Suprapubic skin (tissue), 4 donors: ENCODE data around the gene LIN28A. TPM values are rescaled to one million over a fixed set of nuclear protein-coding genes. Genes with fewer than 3 reads are reported as not detected.

Experiments used
- DNase-seq, 2 donors: peaks; one replicate each; pipeline ENCODE4 v3.0.0-alpha.2; 2019; ENCODE audit warnings: low spot score in 2 of 2
- H3K27ac ChIP-seq: fragments of 200-600 bp; sonication (generic); one replicate; pipeline ENCODE4 v1.5.1; 2019
- H3K27me3 ChIP-seq: fragments of 200-600 bp; sonication (generic); one replicate; pipeline ENCODE4 v1.5.1; 2019
- H3K36me3 ChIP-seq: fragments of 200-600 bp; sonication (generic); one replicate; pipeline ENCODE4 v1.5.1; 2019
- H3K4me1 ChIP-seq: fragments of 200-600 bp; sonication (generic); one replicate; pipeline ENCODE4 v1.5.1; 2019
- H3K4me3 ChIP-seq: fragments of 200-600 bp; sonication (generic); one replicate; pipeline ENCODE4 v1.5.1; 2019; ENCODE audit warnings: mild to moderate bottlenecking
- H3K9me3 ChIP-seq: fragments of 200-600 bp; sonication (generic); one replicate; pipeline ENCODE4 v1.5.1; 2019
- EP300 ChIP-seq: sonication (generic); formaldehyde crosslinking; IDR thresholded peaks from one replicate; pipeline ENCODE4 v1.6.1; 2017; ENCODE audit warnings: antibody characterized with exemption
- POLR2A ChIP-seq, 2 donors: fragments of 450-650 bp; IDR thresholded peaks; one replicate each; pipeline ENCODE4 v1.6.1; 2017; ENCODE audit warnings: antibody characterized with exemption in 2 of 2, mild to moderate bottlenecking in 2 of 2, moderate library complexity in 2 of 2
- POLR2AphosphoS5 ChIP-seq, 3 donors: sonication (generic); formaldehyde crosslinking; IDR thresholded peaks; one replicate each; pipeline ENCODE4 v1.6.1; 2017; ENCODE audit warnings: antibody characterized with exemption in 3 of 3
- WGBS: methylation state at CpG from one replicate; pipeline ENCODE4 v1.1.5; 2018; 5-methylcytosine and 5-hydroxymethylcytosine counted together
- total RNA-seq, 4 donors: library from RNA; depleted of rRNA; stranded (reverse); fragments of >200 nt; gene quantifications; one replicate each; pipeline ENCODE4 v1.1.0, GENCODE V29; 2016
- TF ChIP-seq, protein P1 (sequence below), 2 donors: fragments of 200-600 bp in 1 of 2; fragments of 450-650 bp in 1 of 2; sonication (generic) in 1 of 2; IDR thresholded peaks; one replicate each; pipeline ENCODE4 v1.5.1; 2016 to 2019; ENCODE audit warnings: antibody characterized with exemption in 2 of 2, mild to moderate bottlenecking in 1 of 2, moderate library complexity in 1 of 2

LIN28A gene
- total RNA-seq, 4 donors from 2014 or later = not detected

DNA sequence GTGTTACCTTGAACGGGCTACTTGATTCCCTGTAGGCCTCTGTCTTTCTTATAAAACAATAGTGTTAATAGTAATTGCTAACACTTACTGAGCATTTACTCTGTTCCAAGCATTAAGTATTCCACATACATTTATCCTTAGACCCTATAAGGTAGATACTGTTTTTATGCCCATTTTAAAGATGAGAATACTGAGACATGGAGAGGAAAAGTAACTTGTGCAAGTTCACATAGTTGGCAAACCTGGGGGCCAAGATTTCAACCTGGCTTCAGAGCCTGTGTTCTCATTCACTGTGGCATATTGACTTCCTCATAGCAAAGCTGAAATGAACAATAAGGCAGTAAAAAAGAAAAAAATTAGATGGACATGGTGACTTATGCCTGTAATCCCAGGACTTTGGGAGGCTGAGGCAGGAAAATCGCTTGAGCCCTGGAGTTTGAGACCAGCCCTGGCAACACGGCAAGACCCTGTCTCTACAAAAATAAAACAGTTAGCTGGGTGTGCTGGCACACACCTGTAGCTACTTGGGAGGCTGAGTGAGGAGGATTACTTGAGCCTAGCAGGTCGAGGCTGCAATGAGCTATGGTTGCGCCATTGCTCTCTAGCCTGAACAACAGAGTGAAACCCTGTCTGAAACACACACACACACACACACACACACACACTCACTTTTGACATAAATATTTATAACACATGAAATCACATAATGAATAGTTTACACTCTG is 42.0 kb downstream of the LIN28A start:
- Histone ChIP-seq H3K27me3 (no peaks in the 10 kb centered on the region), H3K27ac (no peak overlapping the region), H3K4me3 (no peak overlapping the region), H3K9me3 (no peaks in the 10 kb centered on the region), H3K4me1 (no peaks in the 10 kb centered on the region), H3K36me3 (peaks cover 66% of the 10 kb centered on the region)
- WGBS = 93% methylated on average over 5 of the region's 5 CpGs
- TF ChIP-seq EP300 (no peak), POLR2A (IDR thresholded peaks at IDR 0.05) (no peak)
- no peak for DNase-seq

DNA sequence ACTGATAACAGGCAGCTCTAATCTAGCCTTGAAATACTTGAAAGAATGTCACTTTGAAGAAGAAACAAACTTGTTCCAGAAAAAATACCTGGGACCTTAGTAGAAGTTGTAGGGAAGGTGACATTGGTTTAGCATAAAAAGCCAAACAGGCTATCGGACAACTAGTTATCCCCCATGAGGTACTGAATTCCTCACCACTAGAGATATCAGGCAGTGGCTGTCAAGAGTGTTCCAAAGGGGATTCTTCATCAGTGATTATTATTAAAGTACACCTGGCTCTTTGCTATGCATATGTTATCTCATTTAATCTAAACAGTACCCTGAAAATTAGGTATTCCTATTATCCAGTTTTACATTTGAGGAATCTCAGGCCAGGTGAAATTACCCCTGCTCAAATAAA is 48.5 kb downstream of the LIN28A start:
- Histone ChIP-seq H3K9me3 (no peaks in the 10 kb centered on the region), H3K27ac (no peak overlapping the region), H3K4me3 (no peak overlapping the region), H3K4me1 (no peaks in the 10 kb centered on the region), H3K27me3 (no peaks in the 10 kb centered on the region), H3K36me3 (peaks cover 53% of the 10 kb centered on the region)
- no peak for TF ChIP-seq EP300
- no peak for TF ChIP-seq POLR2AphosphoS5 (IDR thresholded peaks at IDR 0.05)
- WGBS = 87% methylated on average over 1 of the region's 1 CpG
- no peak for DNase-seq

DNA sequence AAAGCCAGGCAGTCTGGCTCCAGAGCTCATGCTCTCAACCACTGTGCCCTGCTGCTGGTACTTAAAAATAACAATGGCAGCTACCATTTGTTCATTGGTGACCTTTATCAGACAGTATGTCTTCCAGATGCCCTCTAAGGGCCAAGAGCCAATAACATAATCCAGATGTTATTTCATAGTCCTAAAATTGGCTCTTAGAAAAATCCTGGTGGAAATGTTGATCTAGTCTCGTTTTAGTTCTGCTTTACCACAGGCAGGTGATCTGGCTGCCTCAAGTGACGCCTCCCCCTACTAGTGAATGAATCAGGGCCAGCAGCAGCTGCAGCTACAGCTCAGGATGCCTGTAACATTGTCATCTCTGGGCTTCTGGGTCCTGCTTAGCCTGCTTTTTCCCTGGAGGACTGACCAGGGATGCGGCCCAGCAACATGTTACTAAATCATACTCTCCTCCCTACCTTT is 49.0 kb downstream of the LIN28A start:
- peaks cover 53% of the 10 kb centered on the region for H3K36me3 ChIP-seq

DNA sequence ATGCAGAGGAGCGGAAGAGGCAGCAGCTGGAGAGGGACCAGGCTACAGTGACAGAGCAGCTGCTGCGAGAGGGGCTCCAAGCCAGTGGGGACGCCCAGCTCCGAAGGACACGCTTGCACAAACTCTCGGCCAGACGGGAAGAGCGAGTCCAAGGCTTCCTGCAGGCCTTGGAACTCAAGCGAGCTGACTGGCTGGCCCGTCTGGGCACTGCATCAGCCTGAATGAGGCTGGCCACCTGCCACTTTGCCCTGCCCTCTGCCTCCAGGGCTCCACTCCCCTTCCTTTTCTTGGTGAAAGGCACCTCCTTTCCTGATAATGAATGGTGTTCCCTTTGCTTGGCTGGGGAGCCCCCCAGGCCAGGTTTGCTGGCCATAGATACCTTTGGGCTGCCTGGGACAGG is 58.3 kb downstream of the LIN28A start:
- no peak overlapping the region for H3K4me3 ChIP-seq
- no peak overlapping the region for H3K27ac ChIP-seq
- peaks cover 38% of the 10 kb centered on the region for H3K36me3 ChIP-seq
- TF ChIP-seq EP300 (no peak), POLR2AphosphoS5 (IDR thresholded peaks at IDR 0.05) (no peak)
- peak in 1 of 2 donors; percentile 66 for DNase-seq
- no peaks in the 10 kb centered on the region for H3K9me3 ChIP-seq
- 30% methylated on average over 10 of the region's 10 CpGs for WGBS
- H3K27me3 ChIP-seq = no peaks in the 10 kb centered on the region
- H3K4me1 ChIP-seq = peaks cover 46% of the 10 kb centered on the region

More for the DNA sequence above, 49.0 kb downstream of the LIN28A start:
- Histone ChIP-seq H3K9me3 (no peaks in the 10 kb centered on the region), H3K4me3 (no peak overlapping the region), H3K4me1 (no peaks in the 10 kb centered on the region), H3K27me3 (no peaks in the 10 kb centered on the region), H3K27ac (no peak overlapping the region)
- DNase-seq = no peak
- WGBS = 74% methylated on average over 3 of the region's 3 CpGs
- no peak for TF ChIP-seq POLR2AphosphoS5 (IDR thresholded peaks at IDR 0.05)
- no peak for TF ChIP-seq EP300
- TF ChIP-seq, protein P1, sequence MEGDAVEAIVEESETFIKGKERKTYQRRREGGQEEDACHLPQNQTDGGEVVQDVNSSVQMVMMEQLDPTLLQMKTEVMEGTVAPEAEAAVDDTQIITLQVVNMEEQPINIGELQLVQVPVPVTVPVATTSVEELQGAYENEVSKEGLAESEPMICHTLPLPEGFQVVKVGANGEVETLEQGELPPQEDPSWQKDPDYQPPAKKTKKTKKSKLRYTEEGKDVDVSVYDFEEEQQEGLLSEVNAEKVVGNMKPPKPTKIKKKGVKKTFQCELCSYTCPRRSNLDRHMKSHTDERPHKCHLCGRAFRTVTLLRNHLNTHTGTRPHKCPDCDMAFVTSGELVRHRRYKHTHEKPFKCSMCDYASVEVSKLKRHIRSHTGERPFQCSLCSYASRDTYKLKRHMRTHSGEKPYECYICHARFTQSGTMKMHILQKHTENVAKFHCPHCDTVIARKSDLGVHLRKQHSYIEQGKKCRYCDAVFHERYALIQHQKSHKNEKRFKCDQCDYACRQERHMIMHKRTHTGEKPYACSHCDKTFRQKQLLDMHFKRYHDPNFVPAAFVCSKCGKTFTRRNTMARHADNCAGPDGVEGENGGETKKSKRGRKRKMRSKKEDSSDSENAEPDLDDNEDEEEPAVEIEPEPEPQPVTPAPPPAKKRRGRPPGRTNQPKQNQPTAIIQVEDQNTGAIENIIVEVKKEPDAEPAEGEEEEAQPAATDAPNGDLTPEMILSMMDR (IDR thresholded peaks at IDR 0.05) = no peak
- no peak for TF ChIP-seq POLR2A (IDR thresholded peaks at IDR 0.05)

DNA sequence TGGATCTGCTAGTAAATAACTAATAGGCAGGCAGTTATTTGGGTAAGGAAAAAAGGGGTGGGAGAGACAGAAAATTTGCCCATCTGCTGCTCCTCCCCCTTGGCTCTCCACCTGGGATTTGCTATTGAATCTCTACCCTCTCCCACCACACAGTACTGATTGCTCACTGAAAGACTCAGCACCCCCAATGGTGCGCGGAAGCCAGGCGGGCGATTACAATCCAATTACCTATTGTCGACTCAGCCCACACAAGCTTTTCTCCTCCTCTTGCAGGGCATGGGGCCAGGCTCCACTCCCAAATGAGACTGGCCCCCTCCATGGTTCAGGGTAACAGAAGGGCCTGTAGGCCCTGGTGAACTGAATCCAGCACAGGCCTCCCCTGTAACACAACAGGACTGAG is 58.9 kb downstream of the LIN28A start:
- no peak overlapping the region for H3K4me3 ChIP-seq
- no peaks in the 10 kb centered on the region for H3K27me3 ChIP-seq
- peaks cover 52% of the 10 kb centered on the region for H3K4me1 ChIP-seq
- TF ChIP-seq POLR2AphosphoS5 (IDR thresholded peaks at IDR 0.05) (no peak), POLR2A (IDR thresholded peaks at IDR 0.05) (no peak), EP300 (no peak)
- TF ChIP-seq, protein P1 (IDR thresholded peaks at IDR 0.05) = no peak
- 81% methylated on average over 5 of the region's 5 CpGs for WGBS
- peak in 1 of 2 donors; percentile 51 for DNase-seq
- peaks cover 40% of the 10 kb centered on the region for H3K36me3 ChIP-seq
- no peaks in the 10 kb centered on the region for H3K9me3 ChIP-seq
- no peak overlapping the region for H3K27ac ChIP-seq

DNA sequence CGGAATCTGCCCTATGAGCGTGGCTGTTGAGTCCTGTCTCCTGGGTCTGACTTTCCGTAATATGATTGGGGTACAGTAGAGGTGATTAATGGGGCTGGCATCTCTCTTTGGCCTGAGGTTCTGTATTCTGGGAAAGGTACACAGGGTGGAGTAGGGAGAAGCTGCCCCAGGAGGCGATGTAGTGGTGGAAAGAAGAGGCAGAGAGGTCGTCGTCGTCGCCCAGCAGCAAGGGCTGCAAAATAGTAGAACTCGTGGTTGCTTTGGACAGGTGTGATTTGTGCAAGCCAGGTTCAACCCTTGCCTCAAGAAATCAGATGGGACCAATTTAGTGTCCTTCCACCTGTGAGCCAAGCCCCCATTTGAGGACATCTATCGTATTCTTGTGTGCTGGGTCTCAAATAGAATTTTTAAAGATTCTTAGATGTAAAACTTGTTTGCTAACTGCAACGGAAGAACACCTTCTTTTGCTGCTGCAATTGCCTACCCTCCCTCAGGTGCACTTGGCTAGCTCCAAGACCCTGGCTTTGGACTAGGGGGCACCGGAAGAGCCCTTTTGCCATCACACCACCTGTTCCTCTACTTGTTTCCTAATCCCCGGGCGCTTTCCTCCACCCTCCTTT is 60.4 kb downstream of the LIN28A start:
- no peak for TF ChIP-seq POLR2AphosphoS5 (IDR thresholded peaks at IDR 0.05)
- peak overlapping the region; percentile 99 for H3K27ac ChIP-seq
- DNase-seq = no peak
- no peaks in the 10 kb centered on the region for H3K9me3 ChIP-seq
- H3K36me3 ChIP-seq = peaks cover 34% of the 10 kb centered on the region
- 22% methylated on average over 14 of the region's 14 CpGs for WGBS
- H3K4me1 ChIP-seq = peaks cover 56% of the 10 kb centered on the region
- no peaks in the 10 kb centered on the region for H3K27me3 ChIP-seq
- peak overlapping the region; percentile 70 for H3K4me3 ChIP-seq

DNA sequence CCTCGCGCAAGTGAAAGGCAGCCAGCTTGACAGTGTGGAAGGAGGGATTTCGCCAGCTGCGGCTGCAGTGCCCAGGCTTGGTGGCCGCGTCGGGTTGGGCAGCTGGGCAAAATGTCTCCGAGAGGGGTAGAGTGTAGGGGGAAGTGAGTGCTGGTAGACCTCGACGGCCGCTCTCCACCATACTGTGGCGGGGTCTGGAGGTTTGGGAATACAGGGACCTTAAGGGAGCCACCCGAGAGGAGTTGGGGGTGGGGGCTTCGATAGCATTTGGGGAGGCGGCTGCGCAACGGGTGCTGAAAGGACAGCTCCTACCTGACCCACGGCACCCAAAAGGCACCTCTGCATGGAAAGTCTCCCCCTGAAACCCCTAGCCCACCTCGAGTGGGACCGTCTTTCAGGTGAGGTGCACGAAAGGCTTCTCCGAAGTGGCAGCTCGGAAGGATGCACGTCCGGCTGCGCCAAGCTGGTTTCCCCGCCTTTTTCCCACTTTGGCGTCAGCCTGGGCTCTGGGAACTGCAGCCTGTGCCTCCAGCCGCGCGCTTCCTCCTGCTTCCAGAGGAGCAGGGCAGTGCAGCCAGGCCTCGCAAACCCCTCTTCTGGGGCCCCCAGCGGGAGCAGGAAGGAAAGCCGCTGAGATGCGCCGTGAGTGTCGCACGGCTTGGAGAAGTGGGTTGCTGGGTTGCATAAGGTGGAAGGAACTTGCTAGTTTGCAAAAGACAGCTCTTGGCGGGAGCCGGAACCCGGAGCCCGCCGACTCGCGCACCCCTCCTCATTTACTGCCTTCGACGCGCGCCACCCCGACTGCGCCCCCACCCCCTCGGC is 61.1 kb downstream of the LIN28A start:
- H3K9me3 ChIP-seq = no peaks in the 10 kb centered on the region
- H3K4me1 ChIP-seq = peaks cover 56% of the 10 kb centered on the region
- no peaks in the 10 kb centered on the region for H3K27me3 ChIP-seq
- H3K36me3 ChIP-seq = peaks cover 35% of the 10 kb centered on the region
- peak; percentile 83 to 88 for DNase-seq
- H3K4me3 ChIP-seq = peak overlapping the region; percentile 70
- H3K27ac ChIP-seq = peak overlapping the region; percentile 99
- 2% methylated on average over 25 of the region's 52 CpGs for WGBS
- no peak for TF ChIP-seq EP300
- no peak for TF ChIP-seq POLR2AphosphoS5 (IDR thresholded peaks at IDR 0.05)
